GF-D8 (cell line): Measurements from ENCODE around the gene PCGF5.
A peak's percentile ranks its signal among the peaks of the same experiment; 100 is the strongest.
"Not testable (repeated sequence)": the region's sequence is repeated elsewhere in the genome, so short reads cannot be mapped to it uniquely, and the experiment has no call there.

Source experiments
- DNase-seq: peaks from one replicate; lab custom pipeline; 2025; lab: John Stamatoyannopoulos, UW

Gene PCGF5

DNA sequence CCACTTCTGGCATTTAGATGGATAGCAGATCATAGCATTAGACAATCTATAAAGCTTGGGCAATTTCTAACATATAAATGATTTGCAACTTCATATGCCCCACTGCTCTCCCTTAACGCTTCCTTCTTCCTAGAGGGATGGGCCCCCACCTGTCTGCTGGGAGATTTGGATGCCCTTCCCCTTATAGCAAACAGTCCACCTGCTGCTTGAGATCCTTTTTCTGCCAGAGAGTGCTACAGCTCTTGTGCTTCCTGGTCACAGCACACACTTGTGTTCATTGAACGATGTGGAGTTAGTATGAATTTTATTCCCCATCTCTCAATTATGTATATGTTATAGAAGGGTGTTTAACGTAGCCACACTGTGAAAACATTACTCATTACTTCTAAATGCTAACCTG is 10.4 kb upstream of the PCGF5 start:
- no peak for DNase-seq

DNA sequence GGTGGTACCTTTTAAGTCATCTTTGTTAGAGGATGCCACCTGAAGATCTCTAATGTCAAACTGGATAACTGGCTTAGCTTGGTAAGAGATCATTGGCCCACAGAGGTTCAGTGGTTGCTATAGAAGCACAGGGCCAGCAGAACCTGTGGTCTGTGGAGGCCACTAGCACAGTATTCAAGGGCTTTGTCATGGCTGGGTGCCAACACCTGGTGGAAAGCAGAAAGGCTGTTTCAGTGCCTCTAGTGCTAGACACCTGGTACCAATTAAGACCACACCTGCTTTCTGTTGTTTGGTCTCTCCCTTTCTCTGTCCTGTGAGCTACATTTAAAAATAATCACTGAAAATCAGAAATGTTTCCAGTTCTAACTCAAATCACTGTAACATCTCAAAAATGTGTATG is 10.0 kb upstream of the PCGF5 start:
- no peak for DNase-seq

DNA sequence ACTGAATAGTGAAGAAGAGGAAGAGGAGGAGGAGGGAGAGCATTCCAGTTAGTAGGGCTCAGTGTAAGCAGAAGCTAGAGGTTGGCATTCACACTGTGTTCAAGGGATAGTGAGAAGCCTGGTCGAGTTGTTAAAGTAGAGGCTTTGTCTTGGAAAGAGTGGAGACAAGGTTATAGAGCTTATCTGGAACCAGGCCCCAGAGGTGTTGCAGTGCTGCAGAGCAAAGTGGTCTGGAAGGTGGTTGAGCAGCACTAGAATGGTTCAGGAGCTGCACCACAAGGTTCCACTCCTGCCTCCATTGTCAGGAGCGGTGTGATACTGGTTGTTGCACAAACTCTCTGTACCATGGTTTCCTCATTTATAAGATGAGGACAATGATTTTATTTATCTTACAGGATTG is 8.8 kb upstream of the PCGF5 start:
- DNase-seq, result no peak

DNA sequence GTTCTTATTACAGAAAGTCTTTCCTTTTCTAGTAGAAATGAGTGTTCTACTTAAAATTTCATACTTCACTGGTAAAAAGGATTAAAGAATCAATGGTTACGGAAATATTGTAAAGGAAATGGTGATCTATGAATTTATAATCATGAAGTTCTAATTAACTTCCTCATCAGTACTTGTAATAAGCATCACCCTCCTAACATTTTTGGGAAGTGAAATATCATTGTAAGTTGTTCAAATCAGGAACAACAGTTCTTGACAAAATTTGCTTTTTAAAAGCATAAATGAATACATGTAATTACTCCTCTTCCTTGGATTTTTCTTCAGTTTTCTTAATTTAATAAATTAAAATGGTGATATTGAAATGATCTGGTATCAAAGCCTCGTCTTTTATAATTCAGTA is 5.6 kb upstream of the PCGF5 start:
- no peak for DNase-seq

DNA sequence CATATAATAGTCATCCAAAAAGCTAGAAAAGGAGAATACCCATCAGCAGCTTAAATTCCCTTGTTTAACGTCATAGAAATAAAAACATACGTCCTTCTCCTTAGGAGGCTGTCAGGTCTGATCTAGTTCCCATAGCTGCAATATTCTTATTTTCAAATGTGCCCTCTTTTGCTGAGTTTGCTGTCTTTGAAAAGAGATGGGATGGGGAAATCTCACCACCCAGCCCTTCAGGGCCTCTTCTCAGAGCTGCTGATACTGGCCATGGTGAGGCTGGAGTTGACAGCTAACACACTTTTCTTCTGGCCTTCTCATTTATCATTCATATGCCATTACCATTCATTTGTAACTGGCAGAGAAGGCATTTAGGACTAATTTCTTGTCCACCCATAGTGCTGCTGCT is 5.1 kb upstream of the PCGF5 start:
- no peak for DNase-seq

DNA sequence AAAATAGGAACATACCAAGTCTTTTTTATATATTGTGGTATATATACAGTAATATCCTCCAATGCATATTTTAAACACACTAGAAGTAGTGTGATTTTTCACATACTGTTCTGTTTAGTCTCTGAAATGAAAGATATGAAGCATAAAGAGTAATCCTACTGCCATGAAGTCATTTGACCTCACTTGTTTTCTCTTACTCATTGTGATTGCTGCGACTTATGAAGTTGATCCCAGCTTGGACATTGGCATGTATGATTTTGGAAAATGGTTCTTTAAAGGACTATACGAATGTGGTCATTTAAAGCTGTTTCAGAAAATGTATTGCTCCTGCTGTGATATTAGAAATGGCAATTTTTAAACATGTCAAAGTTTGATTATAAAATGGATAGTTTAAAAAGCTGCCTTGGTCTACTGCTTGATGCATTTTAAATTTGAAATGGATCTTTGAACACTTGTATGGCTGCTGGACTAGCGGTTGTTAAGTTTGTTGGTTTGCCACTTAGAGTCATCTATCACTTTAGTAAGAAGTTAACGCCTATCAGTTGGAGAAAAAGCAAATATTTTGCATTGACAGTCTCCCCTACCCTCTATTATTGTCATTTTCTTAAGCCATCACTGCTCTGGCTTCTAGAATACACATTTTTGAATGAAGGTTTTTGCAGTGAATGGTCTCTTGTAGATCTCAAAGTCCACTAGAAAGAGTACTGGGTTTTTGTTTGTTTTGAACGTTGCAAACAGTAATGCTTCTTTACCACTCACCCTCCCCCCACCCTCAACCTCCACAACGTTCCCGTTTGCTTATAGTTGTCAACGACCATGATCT is 881 bp upstream of the PCGF5 start:
- no peak for DNase-seq

DNA sequence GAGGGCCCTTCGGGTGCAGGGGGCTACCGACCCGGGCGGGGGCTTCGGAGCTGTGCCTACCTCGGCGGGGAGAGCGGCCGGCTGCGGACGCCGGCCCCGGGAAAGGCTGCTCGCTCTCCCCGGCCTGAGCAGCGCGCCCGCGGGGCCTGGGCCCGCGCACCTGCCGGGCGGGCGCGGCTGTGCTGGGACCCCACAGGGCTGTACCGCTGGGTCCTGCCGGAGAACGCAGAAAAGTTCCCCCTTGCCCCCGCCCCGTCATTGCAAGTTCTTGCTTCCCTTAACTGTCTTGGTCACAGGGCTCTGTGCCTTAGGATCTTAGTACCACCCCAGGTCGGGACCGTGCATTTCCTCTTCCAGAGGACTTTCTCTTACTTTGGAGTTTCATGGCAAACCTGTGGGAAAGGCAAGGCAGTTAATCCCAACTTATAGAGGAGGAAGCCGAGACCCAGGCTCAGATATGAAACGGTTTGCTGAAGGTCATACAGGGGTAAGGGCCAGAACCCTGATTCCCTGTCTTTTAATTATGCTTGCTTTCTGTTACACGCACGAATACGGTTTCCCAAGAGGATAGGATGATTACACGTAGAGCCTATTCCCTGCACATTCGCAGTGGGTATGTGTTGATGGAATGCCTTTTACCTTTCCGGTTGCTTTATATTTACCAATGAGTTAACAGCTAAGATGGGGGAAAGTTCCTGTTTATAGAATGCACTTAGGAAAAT is 652 bp downstream of the PCGF5 start:
- peak; percentile 7 for DNase-seq

DNA sequence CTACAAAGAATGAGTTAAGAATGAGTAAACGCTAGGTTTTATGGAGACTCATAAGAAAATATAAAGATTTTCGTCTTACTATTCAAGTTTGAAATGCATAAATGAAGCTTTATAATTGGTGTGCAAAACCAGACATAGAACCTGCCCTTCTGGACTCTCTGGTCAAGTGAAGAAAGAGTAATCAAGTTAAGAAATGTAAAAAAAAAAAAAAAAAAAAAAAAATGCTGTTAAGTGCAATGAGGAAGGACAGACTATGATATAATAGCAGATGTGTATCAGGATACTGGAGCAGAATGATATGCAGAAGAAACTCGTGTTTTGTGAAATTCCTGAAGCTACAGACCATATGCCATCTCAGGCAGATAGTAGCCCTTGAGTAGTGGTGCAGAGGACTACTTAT is 5.6 kb downstream of the PCGF5 start:
- DNase-seq, result no peak

DNA sequence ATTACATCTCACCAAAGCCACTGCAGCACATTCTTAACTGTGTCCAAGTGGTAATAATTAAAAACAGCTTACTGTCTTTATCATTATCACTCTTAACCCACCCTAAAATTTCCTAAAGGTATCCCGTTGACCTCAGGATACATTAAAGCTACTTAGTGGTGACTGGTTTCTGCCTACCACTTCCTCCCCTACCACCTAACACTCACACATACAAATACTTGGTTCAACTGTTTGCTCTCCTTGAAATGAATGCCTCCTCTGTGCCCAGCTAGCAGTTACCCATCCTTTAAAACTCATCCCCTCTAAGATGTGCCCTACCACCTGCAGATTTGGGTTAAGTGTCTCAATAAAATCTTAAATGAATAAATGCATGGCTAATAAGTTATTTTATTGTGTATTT is 7.1 kb downstream of the PCGF5 start:
- DNase-seq, result no peak

DNA sequence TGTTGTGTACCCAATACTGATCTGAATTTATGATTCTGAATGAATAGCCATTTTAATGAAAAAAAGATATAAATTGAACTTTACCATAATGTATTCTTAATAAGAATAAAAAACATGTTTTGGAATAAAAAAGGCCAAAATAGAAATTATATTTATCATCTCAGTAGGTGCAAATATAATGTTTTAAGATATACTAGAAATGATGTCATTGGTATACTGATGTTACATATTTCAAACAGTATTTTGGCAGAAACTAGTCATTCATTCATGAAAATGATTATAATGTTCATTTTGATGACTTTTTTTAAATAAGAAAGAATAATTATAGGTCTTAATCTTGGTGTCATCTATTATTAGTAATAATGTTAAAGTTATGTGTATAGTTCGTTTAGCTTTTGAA is 9.2 kb downstream of the PCGF5 start:
- no peak for DNase-seq

DNA sequence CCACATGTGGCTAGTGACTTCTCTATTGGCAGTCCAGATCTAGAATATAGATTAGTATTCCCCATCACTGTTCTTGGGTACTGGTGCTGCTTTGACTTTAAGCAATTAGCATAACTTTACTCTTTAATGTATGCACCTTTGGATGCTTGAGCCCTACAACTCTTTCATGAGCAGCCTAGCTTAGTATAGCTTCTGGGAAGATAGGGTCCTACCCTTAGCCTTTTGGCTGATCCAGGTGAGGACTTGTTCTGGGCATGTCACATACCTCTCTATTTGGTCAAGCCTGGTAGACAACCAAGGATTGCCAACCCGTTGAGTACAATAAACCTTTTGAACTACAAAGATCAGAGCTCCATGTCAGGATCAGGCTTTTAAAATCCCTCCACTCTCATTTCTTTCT is 17.7 kb downstream of the PCGF5 start:
- DNase-seq, result no peak

DNA sequence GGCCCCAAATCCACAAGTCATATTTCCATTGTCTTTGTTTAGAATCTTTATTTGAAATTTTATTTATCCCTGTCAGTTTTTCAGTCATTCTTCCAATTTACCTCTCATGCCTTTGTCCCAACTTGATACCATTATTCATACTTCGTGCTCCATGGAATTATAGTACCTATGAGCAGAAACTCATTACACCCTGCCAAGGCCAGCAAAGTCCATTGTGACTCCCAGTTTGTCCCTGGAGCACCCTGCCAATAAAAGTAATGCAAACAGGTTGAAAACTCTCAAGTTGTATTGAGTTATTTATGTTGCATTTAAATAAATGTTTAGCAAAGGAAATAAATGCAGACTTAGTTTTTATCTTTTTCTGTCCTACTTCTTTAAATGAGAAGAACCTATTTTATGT is 19.3 kb downstream of the PCGF5 start:
- DNase-seq, result no peak

DNA sequence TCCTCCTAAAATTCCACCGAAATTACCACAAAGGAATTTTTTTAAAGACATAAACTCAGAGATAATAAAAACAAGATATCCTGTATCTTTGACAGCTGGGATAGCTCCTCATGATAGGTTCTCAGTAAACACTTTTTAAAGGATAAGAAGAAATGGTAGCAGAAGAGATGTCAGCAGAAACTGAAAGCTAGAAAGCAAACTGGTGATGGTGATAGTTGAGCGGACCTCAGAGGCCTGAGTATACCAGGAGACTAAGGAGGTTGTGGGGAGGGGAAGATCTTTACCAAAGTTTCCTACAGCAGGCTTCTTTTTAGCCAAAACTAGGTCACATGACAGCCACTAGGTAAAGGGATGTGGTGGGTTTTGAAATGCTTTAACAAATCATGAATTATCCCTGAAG is 22.5 kb downstream of the PCGF5 start:
- no peak for DNase-seq

DNA sequence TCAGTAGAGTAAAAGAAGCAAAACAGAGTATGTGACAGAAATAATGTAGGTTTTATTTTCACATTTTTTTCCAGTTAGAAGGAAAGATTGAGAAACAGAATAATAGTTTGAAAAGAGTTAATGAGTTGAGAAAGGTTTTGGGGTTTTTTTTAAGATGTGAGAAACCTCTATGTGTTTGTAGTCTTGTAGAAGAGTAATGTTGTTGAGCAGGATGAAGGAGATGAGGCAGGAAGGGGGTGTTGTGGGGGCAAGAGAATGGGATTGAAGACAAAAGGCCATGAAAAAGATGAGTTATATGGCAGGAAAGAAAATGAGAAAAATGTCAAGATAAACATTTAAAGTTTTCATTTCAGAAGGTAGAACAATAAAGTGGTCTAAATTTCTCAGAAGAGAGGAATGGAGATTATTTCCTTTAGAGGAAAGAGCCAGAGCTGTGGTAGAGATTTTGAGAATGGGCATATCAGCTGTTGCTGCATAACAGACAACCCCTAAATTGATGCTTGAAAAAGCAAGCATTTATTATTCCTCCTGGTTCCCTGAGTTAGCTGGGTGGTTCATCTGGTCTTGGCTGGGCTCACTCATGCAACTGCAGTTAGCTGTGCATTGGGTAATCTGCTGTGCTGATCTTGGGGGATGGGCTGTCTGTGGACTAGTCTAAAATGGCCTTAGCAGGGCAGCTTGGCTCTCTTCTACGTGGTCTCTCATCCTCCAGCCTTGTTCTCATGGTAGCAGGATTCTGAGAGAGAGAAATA is 27.1 kb downstream of the PCGF5 start:
- DNase-seq, result no peak

DNA sequence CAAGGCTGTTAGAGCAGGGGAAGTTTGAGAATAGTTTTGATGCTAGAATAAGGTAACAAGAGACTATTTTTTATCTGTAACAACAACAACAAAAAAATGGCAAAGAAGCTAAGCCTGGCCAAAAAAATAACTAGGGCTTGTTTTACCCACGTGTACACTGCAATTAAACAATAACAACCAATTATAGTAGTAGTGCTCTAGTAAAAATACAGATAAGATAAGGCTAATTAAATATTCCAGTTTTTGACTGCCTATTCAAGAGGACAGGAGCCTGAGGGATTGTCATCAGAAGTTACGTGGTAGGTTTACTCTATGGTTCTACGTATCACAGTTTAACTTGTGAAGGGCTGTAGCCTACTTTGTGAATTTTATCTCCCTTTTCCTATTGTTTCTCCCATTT is 29.2 kb downstream of the PCGF5 start:
- DNase-seq, result no peak

DNA sequence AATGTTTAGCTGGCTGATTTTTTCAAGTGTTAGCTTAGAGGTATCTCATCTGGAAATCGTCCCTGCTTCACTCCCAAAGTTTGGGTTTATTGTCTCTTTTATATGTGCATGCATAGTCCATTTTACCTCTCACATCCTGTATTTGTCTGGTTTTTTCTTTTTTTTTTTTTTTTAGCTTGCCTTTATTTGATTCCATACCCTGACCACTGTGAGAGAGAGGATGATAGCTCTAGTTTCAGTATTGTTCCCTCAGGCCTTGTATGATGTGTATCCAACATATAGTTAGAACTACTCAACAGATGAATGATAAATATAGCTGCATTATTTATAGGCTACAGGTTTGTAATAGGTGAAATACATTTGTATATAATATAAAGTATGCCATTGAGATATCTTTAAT is 29.9 kb downstream of the PCGF5 start:
- DNase-seq, result no peak

DNA sequence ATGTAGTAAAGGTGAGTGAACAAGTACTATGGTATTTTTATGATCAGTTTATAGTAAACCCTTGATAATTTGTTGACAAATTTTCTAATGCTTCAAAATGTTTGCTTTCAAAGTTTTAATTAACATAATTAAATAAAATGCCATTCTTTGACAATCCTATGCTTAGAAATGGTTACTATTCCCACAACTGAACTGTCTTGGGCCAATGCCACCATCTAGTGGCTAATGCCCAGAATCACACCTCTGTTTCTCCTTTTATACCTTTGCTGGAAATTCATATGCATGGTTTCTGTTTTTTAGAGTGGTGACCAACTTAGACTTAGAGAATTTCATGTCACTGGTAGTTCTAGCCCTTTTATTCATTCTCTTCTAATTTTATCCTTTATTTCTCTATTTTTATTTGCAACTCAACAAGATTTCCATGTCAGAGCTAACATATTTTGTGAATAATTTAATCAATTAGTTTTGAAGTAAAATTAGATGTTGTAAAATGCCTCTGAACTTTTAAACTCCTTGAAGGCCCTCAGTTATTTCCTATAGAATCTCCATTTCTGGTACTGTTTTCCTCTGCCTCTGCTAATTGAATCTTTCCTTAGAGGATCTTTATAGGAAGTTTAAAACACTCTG is 31.1 kb downstream of the PCGF5 start:
- DNase-seq, result no peak

DNA sequence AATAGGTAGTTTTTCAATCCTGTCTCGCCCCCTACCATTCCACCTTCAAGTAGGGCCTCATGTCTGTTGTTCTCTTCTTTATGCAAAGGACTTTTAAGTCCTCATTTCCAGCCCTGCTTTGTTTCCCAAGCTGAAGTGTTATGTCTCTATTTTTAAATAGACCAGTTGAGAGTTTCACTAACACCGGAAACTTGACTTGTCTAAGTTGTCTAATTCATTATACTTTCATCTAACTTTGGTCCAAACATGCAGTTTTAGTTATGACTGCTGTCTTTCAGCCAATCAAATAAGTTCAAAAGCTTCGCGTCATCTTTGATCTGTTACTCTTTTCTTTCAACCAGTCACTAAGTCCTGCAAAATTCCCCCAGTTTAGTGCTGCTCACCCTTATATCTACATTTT is 32.8 kb downstream of the PCGF5 start:
- no peak for DNase-seq

DNA sequence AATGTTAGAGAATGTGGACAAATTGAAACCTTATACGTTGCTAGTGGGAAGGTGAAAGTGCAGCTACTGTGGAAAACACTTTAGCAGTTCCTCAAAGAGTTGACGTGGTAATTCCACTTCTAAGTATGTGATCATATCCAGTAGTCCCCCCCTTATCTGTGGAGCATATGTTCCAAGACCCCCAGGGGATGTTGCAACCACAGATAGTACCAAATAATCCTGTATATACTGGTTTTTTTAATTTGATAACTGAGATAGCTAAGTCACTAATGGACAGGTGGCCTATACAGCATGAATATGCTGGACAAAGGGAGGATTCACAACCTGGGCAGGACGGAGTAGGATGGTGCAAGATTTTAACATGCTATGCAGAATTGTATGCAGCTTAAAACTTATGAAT is 36.8 kb downstream of the PCGF5 start:
- no peak for DNase-seq

DNA sequence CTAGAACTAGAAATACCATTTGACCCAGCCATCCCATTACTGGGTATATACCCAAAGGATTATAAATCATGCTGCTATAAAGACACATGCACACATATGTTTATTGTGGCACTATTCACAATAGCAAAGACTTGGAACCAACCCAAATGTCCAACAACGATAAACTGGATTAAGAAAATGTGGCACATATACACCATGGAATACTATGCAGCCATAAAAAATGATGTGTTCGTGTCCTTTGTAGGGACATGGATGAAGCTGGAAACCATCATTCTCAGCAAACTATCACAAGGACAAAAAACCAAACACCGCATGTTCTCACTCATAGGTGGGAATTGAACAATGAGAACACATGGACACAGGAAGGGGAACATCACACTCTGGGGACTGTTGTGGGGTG is 40.0 kb downstream of the PCGF5 start:
- DNase-seq, result not testable (repeated sequence)

DNA sequence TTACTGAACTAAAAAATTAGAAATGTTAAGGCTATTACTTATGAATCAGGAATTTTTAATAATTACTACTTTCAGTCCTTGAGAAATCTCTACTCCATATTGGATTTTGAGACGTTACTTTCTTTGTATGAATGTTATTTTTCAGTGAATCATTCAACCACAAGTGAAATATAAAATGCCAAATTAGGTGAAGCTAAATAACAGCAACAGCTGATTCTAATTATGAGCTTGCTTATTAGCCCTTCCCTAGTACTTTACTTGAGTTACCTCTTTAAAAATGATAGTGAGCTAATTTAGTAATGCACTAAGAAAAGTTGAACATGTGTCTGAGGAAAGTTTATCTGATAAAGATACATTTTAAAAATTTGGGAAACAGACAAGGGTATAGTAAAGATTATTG is 51.4 kb downstream of the PCGF5 start:
- no peak for DNase-seq

DNA sequence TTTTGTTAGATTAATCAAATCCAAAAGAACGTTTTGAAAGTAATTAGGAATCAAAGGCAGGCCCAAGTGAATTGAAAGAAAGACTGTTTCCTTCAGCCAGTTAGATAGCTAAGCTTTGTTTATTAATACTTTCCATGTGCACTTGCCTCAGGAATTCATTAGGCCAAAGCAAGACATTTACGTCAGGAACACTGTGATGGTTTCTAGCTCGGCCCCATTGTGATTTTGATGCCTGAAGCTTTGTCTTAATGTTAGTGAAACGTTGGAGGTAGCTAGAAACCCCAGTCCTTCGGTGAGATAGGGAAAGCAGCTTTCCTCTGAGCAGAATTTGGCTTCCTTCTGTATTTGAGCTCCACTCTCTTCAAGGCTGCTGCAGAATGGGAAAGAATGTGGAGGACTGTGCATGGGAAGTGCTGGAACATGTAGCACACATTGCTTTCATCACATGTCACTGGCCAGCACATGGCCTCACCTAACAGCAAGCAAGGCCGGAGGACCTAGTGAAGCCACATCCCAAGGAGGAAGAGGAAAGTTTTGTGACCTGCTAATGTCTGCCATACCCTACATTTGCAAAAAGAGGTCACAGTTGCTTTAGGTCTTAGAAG is 64.1 kb downstream of the PCGF5 start:
- no peak for DNase-seq
